Ishikawa (cell line): Measurements from ENCODE around the gene SRPK2.

Experiments used
- CEBPB ChIP-seq: IDR thresholded peaks from 2 replicates; pipeline ENCODE4 v1.6.1; 2012
- CREB1 ChIP-seq: IDR thresholded peaks from 2 replicates; pipeline ENCODE4 v1.6.1; 2012; ENCODE audit warnings: low read depth
- EGR1 ChIP-seq: IDR thresholded peaks from 2 replicates; pipeline ENCODE4 v1.6.1; 2012
- EP300 ChIP-seq: IDR thresholded peaks from 2 replicates; pipeline ENCODE4 v1.6.1; 2012; ENCODE audit warnings: borderline replicate concordance
- FOXM1 ChIP-seq: IDR thresholded peaks from 2 replicates; pipeline ENCODE4 v1.6.1; 2012; ENCODE audit warnings: low read depth, borderline replicate concordance
- NFIC ChIP-seq: IDR thresholded peaks from 2 replicates; pipeline ENCODE4 v1.6.1; 2012
- RAD21 ChIP-seq: IDR thresholded peaks from 2 replicates; pipeline ENCODE4 v1.6.1; 2012; ENCODE audit warnings: low read depth
- TAF1 ChIP-seq: IDR thresholded peaks from 2 replicates; pipeline ENCODE4 v1.6.1; 2012; ENCODE audit warnings: low read depth, mild to moderate bottlenecking
- TCF12 ChIP-seq: IDR thresholded peaks from 2 replicates; pipeline ENCODE4 v1.6.1; 2012; ENCODE audit warnings: low read depth
- TEAD4 ChIP-seq: IDR thresholded peaks from 2 replicates; pipeline ENCODE4 v1.6.1; 2012
- YY1 ChIP-seq: IDR thresholded peaks from 2 replicates; pipeline ENCODE4 v1.6.1; 2012; ENCODE audit warnings: low read depth
- ZBTB7A ChIP-seq: IDR thresholded peaks from 2 replicates; pipeline ENCODE4 v1.6.1; 2012; ENCODE audit warnings: low read depth
- TF ChIP-seq, protein P1 (sequence below): IDR thresholded peaks from 2 replicates; pipeline ENCODE4 v1.6.1; 2012
- TF ChIP-seq, protein P2 (sequence below): IDR thresholded peaks from 2 replicates; pipeline ENCODE4 v1.6.1; 2012; ENCODE audit warnings: low read depth, mild to moderate bottlenecking
- TF ChIP-seq, protein P3 (sequence below): IDR thresholded peaks from 2 replicates; pipeline ENCODE4 v1.6.1; 2012

Gene SRPK2

DNA sequence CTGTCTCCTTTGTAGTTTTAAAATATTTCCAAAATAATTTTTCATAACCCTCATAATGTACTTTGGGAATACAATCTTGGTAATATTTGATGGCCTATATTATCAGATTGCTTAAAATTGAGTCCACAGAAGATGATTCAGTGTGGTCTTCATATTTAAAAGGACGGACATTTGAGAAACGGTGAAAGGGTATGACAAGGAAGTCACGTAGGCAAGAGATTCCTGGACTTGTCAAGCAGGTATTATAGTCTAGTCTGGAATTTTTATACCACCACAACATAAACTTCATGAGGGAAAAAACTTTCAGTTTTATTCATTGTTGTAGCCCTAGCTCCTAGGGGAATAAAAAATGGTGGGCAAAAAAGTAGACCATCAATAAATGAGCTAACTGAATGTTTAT is 292.4 kb downstream of the SRPK2 start:
- TF ChIP-seq TAF1 (no peak), CEBPB (no peak), YY1 (no peak), CREB1 (no peak), ZBTB7A (no peak), TCF12 (no peak), EGR1 (no peak), NFIC (no peak), TEAD4 (no peak), RAD21 (no peak)
- TF ChIP-seq, protein P1, sequence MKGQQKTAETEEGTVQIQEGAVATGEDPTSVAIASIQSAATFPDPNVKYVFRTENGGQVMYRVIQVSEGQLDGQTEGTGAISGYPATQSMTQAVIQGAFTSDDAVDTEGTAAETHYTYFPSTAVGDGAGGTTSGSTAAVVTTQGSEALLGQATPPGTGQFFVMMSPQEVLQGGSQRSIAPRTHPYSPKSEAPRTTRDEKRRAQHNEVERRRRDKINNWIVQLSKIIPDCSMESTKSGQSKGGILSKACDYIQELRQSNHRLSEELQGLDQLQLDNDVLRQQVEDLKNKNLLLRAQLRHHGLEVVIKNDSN = no peak
- TF ChIP-seq, protein P2, sequence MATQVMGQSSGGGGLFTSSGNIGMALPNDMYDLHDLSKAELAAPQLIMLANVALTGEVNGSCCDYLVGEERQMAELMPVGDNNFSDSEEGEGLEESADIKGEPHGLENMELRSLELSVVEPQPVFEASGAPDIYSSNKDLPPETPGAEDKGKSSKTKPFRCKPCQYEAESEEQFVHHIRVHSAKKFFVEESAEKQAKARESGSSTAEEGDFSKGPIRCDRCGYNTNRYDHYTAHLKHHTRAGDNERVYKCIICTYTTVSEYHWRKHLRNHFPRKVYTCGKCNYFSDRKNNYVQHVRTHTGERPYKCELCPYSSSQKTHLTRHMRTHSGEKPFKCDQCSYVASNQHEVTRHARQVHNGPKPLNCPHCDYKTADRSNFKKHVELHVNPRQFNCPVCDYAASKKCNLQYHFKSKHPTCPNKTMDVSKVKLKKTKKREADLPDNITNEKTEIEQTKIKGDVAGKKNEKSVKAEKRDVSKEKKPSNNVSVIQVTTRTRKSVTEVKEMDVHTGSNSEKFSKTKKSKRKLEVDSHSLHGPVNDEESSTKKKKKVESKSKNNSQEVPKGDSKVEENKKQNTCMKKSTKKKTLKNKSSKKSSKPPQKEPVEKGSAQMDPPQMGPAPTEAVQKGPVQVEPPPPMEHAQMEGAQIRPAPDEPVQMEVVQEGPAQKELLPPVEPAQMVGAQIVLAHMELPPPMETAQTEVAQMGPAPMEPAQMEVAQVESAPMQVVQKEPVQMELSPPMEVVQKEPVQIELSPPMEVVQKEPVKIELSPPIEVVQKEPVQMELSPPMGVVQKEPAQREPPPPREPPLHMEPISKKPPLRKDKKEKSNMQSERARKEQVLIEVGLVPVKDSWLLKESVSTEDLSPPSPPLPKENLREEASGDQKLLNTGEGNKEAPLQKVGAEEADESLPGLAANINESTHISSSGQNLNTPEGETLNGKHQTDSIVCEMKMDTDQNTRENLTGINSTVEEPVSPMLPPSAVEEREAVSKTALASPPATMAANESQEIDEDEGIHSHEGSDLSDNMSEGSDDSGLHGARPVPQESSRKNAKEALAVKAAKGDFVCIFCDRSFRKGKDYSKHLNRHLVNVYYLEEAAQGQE = no peak

DNA sequence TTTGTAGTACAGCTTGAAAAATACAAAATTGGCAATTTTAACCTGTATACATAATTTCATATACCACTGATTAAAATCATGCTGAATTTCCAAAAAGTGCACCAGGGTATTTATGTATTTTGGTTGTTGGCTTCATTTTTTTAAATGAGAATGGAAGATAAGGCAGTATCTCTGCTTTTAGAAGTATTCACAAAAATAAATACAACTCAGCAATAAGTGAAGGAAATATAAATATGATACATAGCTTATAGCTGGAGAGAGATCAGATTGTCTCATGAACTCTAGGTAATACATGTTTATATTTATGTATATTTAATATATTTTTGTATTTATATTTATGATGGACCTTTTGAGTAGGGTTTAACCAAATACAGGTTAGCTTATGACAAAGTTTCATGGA is 293.8 kb downstream of the SRPK2 start:
- TF ChIP-seq TAF1 (no peak), CEBPB (no peak), YY1 (no peak), FOXM1 (no peak), NFIC (no peak), EP300 (no peak), ZBTB7A (no peak), RAD21 (no peak), EGR1 (no peak), CREB1 (no peak), TEAD4 (no peak), TCF12 (no peak)
- TF ChIP-seq, protein P2 = no peak
- TF ChIP-seq, protein P3, sequence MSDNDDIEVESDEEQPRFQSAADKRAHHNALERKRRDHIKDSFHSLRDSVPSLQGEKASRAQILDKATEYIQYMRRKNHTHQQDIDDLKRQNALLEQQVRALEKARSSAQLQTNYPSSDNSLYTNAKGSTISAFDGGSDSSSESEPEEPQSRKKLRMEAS = no peak
- TF ChIP-seq, protein P1 = no peak

DNA sequence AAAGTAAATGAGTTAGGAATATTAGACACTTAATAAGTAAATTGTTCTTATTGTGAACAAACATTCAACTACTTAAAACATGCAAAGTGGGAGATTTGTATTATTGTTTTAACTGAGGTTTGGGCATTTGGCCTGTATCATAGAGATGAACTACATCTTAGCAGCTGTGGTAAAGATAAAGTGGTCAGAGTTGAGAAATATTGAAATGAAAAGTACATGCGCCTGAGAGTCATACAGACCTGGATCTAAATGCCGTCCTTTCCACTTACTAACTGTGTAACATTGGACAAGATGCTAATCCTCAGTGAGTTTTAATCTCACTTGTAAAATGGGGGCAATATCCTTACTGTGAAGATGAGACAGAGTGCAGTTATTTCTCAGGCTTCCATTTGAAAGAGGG is 300.3 kb downstream of the SRPK2 start:
- TF ChIP-seq TAF1 (no peak), FOXM1 (no peak), NFIC (no peak)
- TF ChIP-seq, protein P3 = no peak
- TF ChIP-seq, protein P2 = no peak

DNA sequence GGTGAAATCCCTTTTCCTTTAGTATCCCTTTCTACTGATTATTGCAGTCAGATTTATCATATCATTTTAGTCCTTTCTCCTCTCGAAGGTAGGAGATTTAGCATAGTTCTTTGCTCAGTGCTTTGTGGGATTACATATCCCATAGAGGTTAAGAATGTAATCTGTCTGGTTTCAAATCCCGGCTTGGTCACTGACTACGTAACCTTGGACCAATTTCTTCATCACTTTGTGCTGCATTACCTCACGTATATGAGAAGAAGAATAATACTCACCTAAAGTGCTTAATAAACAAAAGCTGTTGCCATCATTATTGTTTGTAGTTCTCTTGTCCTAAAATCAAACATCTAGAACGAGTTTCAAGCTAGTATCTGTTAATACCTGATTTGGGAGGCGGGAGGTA is 300.7 kb downstream of the SRPK2 start:
- TF ChIP-seq, protein P3 = no peak
- no peak for TF ChIP-seq CREB1
- no peak for TF ChIP-seq TCF12
- TF ChIP-seq TAF1 = no peak
- TF ChIP-seq EGR1 = no peak
- no peak for TF ChIP-seq NFIC
- TF ChIP-seq, protein P2 = no peak
- no peak for TF ChIP-seq YY1
- TF ChIP-seq EP300 = no peak
- TF ChIP-seq CEBPB = no peak
- TF ChIP-seq FOXM1 = no peak
